SH-SY5Y (cell line): ENCODE results near the gene LBHD2.

Experiments used
- GATA2 ChIP-seq: IDR thresholded peaks from 2 replicates; pipeline ENCODE4 v1.6.1; 2011; ENCODE audit warnings: mild to moderate bottlenecking, low read depth, low read length
- GATA3 ChIP-seq: IDR thresholded peaks from 2 replicates; pipeline ENCODE4 v1.6.1; 2011; ENCODE audit warnings: low read depth, mild to moderate bottlenecking, low read length, moderate library complexity

- no peak for TF ChIP-seq GATA2
- no peak for TF ChIP-seq GATA3
Measured at GRCh38 chr14:103121121-103121845, 37.3 kb downstream of the LBHD2 start.
